Activated CD8-positive, alpha-beta memory T cell treated with anti-CD3 and anti-CD28 coated beads, Interleukin-2, amount 50 U/mL, for 1 hour (primary cell): ENCODE data around the gene OSCP1.
A peak's percentile ranks its signal among the peaks of the same experiment; 100 is the strongest.

ENCODE experiments used
- DNase-seq: peaks from one replicate; pipeline ENCODE4 v3.0.0-alpha.2; 2020; ENCODE audit errors: extremely low read depth

The OSCP1 gene

GRCh38 chr1:36447450-36447849 is 2.8 kb downstream of the OSCP1 start:
- no peak for DNase-seq

- DNase-seq: no peak
Observed at GRCh38 chr1:36446746-36447145, 3.5 kb downstream of the OSCP1 start.

- no peak for DNase-seq
Observed at GRCh38 chr1:36446271-36446670, 4.0 kb downstream of the OSCP1 start.

DNA sequence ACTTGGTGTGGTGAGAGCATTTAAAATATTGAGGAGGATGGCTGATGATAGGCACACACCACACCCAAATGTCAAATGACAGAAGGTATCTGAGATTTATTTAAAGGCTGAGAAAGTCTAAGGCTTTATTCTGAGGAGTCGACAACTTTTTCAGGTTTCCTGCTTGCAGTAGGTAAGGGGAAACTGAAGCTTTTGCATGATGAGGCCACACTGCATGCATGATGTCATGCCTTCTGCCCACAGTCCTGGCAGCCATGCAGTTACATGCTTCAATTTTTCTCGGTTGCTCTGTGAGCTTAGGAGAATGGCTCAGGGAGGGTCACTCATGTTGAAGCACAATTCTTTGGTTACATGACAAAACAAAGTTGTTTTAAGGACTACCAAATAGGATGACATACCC is 7.0 kb downstream of the OSCP1 start:
- DNase-seq: no peak

GRCh38 chr1:36442337-36442736 is 7.9 kb downstream of the OSCP1 start:
- DNase-seq: no peak

GRCh38 chr1:36440646-36441045 is 9.6 kb downstream of the OSCP1 start:
- DNase-seq: no peak

- DNase-seq: no peak
Observed at GRCh38 chr1:36440044-36440443, 10.2 kb downstream of the OSCP1 start.

DNA sequence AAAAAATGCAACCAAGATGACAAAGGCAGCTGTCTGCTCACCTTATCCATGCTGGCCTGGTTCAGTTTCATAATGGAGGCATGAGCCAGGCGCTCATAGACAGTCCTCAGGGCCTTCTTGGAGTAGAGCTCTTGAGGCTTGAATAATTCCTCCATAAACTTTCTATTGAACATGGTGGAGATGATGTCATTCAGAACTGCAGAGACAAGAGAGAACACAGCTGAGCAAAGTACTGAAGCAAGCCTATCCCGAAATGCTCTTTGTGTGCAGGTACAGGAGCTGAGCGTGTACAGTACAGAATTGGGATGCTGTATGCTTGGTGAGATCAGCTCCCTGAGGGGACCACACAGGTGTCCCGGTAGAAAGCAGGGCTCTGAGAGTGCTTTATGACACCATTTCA is 11.5 kb downstream of the OSCP1 start:
- DNase-seq: no peak

DNA sequence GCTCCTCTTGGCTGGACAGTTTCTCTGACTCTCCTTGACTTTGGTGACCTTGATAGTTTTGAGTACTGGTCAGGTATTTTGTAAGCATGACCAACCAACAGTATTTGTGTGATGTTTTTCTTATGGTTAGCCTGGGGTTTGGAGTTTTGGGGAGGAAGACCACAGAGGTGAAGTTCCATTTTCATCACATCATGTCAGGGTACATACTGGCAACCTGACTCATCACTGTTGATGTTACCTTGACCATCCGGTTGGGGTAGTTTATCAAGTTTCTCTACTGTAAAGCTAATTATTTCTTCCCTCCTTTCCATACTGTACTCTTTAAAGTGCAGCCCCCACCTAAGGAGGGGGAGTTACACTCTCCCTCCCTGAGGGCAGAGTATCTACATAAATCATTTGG is 13.4 kb downstream of the OSCP1 start:
- no peak for DNase-seq

DNA sequence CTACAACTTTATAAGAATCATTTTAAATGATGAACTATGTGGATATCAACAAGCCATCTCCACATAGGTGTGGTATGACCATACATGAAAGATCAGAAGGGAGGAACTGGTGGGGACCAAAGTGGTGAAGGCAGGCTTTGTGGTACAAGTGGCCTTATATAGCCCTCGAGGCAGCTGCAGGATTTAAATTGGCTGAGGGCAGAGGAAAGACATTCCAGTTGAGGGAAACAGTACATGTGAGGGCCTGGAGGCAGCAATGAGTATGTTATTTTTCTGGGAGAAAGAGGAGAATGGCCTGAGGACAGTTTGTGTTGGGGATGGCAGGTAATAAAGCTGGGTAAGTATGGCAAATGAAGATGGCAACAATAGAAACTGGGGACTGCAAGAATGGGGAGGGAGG is 17.1 kb downstream of the OSCP1 start:
- DNase-seq: no peak

DNA sequence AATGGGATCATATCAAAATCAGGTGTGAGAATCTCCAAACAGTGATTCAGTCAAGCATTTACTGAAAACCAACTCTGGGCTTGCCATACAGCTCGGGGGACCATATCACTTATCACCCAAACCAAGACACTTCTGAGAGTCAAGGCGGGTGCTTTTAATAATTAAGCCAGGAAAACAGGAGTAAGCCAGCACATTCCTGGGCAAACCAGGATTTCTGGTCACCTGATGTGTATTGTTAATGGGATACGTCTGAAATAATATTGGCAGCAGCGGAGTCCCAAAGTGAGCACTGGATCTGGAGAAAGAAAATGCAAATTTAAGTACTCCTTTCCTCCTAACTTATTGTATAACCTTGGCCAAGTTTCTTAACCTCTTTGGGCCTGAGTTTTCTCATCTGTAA is 17.6 kb downstream of the OSCP1 start:
- no peak for DNase-seq

DNA sequence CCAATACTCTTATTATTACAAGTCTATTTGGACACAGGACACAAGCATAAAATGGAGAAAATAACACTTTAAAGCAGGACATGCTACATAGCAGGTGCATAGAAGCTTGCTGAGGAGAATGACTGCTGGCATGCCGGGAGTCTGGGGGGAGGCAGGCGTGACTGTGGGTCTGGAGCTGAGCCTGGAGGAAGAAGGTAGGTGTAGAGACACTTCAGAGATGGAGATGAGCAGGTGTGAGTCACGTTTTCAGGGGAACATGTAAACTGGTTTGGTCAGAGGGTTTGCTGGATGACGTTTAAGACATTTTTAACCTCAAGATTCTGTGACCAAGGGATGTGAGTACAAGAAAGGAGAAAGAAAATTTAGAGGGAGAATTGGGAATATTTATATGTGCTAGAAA is 24.5 kb downstream of the OSCP1 start:
- no peak for DNase-seq

- DNase-seq: no peak
Observed at GRCh38 chr1:36421649-36422048, 28.6 kb downstream of the OSCP1 start.

- peak; percentile 47 for DNase-seq
Observed at GRCh38 chr1:36420836-36421317, 29.4 kb downstream of the OSCP1 start.

- no peak for DNase-seq
Observed at GRCh38 chr1:36420409-36420808, 29.8 kb downstream of the OSCP1 start.

- DNase-seq: no peak
Observed at GRCh38 chr1:36419569-36419968, 30.7 kb downstream of the OSCP1 start.

DNA sequence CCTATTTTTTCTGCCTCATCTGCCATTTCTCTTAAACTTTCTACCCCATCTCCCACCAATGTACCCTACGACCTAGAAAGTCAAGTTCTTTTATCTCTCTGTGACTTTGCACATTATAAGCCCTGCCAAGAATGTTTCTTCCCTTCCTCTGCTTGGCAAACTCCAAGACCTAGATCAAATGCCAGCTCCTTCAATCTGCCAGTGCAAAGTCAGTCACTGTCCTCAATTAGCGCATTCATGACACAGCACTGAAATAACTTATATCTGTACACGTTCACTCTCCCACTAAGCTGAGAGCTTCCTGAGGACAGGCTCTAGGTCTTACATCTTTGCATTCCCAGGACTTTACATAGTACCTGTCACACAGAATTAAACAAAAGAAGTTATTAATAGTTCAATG is 31.1 kb downstream of the OSCP1 start:
- DNase-seq: no peak

DNA sequence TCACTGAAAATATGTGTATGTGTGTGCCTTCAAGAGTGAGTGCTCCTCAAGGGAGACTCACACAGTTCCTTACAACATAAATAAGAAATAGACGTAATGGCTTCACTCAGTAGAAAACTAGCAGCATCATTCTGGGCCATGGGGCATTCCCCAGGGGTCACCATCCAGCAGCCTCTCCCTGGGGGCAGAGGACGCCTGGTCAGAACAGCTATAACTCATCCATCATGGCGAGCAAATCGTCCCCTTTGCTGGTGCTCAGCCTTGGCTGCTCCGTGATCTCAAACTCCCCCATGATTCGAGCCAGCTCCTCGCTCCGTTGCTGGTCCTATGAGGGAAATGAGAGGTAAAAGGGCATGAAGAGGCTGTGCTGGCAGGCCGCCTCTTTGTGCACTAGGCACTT is 32.3 kb downstream of the OSCP1 start:
- no peak for DNase-seq

DNA sequence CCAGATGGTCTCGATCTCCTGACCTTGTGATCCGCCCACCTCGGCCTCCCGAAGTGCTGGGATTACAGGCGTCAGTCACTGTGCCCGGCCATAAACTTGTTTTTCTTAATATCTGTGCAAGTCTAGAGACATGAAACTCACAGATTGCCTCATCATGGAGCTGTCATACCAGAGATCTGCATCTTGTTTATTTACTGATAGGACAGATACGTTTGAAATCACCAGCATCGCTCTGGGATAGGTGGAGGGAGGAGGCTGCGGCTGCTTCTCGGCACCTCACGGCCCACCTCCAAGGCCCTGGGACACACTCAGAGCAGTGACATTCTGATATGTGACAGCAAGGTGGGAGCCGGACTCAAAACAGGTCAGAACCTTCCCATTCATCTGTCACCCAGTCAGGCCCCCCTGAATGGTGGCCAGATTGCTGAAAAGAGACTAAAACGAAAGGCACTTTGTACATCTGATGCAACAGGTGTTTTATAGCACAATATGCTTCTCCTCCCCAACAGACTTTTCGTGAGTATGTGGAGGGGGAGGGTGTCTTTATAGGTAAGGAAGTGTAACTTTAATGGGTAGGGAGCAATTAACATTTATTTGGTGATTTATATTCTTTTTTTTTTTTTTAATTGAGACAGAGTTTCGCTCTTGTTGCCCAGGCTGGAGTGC is 34.5 kb downstream of the OSCP1 start:
- no peak for DNase-seq

DNA sequence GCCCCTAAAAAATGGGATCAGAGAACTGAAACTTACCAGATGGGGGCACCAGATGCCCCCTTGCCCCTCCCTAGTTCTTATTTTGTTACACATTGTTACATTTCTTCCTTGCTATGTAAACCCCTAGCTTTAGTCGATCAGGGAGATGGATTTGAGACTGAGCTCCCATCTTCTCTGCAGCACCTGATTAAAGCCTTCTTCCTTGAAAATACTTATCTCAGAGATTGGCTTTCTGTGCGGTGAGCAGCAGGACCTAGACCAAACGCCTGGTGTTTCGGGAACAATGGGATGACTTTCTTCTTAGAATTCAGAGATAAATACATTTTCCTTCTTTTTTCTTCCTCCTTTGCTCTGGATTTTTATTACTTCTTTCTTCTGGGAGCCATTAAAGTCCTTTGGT is 35.9 kb downstream of the OSCP1 start:
- DNase-seq: no peak

DNA sequence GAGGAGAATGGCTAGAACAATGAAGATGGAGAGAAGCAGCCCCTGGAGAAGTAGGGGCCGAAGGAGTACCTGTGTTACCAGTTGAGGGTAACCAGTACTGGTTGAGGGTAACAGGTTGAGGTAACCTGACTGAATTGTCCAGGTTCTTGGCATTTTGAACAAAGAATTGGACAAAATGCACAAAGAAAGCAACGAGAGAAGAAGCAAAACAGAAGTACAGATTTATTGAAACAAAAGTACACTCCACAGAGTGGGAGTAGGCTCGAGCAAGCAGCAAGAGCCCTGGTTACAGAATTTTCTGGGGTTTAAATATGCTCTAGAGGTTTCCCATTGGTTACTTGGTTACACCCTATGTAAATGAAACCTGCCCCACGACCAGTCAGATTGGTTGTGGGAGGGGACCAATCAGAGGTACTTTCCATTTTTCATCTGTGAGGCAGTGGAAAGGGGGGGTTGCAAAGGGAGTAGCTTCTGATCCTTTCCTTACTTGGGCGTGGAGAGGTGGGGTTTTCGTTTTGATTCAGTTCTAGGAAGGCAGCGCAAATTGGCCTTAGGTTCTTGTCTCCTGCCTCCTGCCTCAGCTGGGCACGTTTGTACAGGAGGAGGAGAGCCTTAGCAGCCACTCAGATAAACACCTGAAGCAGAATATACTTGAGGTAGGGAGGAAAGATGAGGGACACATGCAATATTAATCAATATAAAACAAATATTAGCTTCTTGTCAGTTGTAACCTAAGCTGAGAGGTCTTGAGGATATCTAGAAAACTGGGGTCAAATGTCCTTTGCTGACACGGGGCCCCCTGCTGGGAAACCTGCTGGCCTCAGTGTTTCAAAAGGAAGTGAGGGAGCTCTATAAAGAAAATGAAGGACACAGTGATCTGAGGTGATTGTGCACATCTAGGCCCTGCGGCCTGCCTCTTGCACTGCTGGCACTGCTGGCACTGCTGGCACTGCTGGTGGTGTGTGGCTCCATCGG is 38.3 kb downstream of the OSCP1 start:
- no peak for DNase-seq

GRCh38 chr1:36408479-36408878 is 41.8 kb downstream of the OSCP1 start:
- no peak for DNase-seq

- DNase-seq: no peak
Observed at GRCh38 chr1:36406440-36406839, 43.8 kb downstream of the OSCP1 start.
